Adrenal gland (tissue), 12 donors: Measurements from ENCODE around the gene HORMAD2. TPM values are rescaled to one million over a fixed set of nuclear protein-coding genes. Genes with fewer than 3 reads are reported as not detected.
"Not testable (repeated sequence)": the region's sequence is repeated elsewhere in the genome, so short reads cannot be mapped to it uniquely, and the experiment has no call there.

Experiments used
- DNase-seq, 7 donors: peaks; one replicate each; pipeline ENCODE4 v3.0.0-alpha.2; 2019 to 2020
- H3K27ac ChIP-seq, 5 donors: fragments of 200-600 bp; sonication (generic) in 4 of 5; 1 replicate in 3 of 5; 2 replicates in 2 of 5; pipeline versions ENCODE4 v1.5.1 to v1.8.0; 2016 to 2020; ENCODE audit warnings: mild to moderate bottlenecking in 1 of 5
- H3K27me3 ChIP-seq: fragments of 200-600 bp; 2 replicates; pipeline ENCODE4 v1.8.0; 2021
- H3K36me3 ChIP-seq, 2 donors: fragments of 200-600 bp; replicated peaks in 1 of 2; 1 replicate in 1 of 2; 2 replicates in 1 of 2; pipeline versions ENCODE4 v1.5.1 to v1.8.0; 2018 to 2022
- H3K4me1 ChIP-seq, 2 donors: fragments of 200-600 bp; replicated peaks in 1 of 2; 1 replicate in 1 of 2; 2 replicates in 1 of 2; pipeline versions ENCODE4 v1.5.1 to v1.8.0; 2018 to 2021
- H3K4me3 ChIP-seq, 4 donors: fragments of 200-600 bp; sonication (generic) in 3 of 4; one replicate each; pipeline ENCODE4 v1.5.1; 2016 to 2018
- H3K9me3 ChIP-seq, 3 donors: fragments of 200-600 bp; sonication (generic) in 1 of 3; replicated peaks in 1 of 3; 1 replicate in 2 of 3; 2 replicates in 1 of 3; pipeline versions ENCODE4 v1.5.1 to v1.8.0; 2016 to 2021
- CTCF ChIP-seq, 6 experiments: fragments of 450-650 bp in 4 of 6; fragments of 200-600 bp in 2 of 6; sonication (generic) in 1 of 6; IDR thresholded peaks; 1 replicate in 5 of 6; 2 replicates in 1 of 6; pipeline versions ENCODE4 v1.5.1 to v1.8.0; 2016 to 2021; ENCODE audit warnings: antibody characterized with exemption in 6 of 6, mild to moderate bottlenecking in 2 of 6, moderate library complexity in 1 of 6
- POLR2A ChIP-seq, 2 donors: fragments of 450-650 bp; IDR thresholded peaks; one replicate each; pipeline ENCODE4 v1.6.1; 2017; ENCODE audit warnings: antibody characterized with exemption in 2 of 2, mild to moderate bottlenecking in 2 of 2, moderate library complexity in 1 of 2
- WGBS, 4 donors: extraction: QIAGEN DNeasy Blood & Tissue Kit in 2 of 4; methylation state at CpG; one replicate each; pipeline versions ENCODE4 v1.1.5 to v1.1.7; 2013 to 2017; 5-methylcytosine and 5-hydroxymethylcytosine counted together
- intact Hi-C, 2 donors: fragments of 100-400 bp; cut with DNase I; formaldehyde crosslinking; loops; one replicate each; pipeline versions ENCODE4 v1.14.1 to v1.15.0; 2022 to 2023
- polyA plus RNA-seq, 3 donors: library from polyadenylated mRNA; stranded (reverse); fragments of 200-250 nt in 2 of 3; fragments of 350-450 nt in 1 of 3; fragmentation: Illumina TruSeq in 1 of 3; extraction: RNeasy Lipid Tissue Mini Kit (QIAGEN cat#74804) in 1 of 3; gene quantifications; one replicate each; pipeline ENCODE4 v1.2.3, GENCODE V29; 2013 to 2014
- total RNA-seq, 9 donors: library from RNA; depleted of rRNA in 4 of 9; stranded (reverse); fragments of >200 nt in 4 of 9; fragments of 120-200 nt in 1 of 9; fragmentation: NEBNext Ultra II Directional in 1 of 9; extraction: Animal tissue kit (Norgen Biotek cat#: 25700) in 1 of 9; gene quantifications; one replicate each; pipeline versions ENCODE4 v1.1.0 to v1.2.4, GENCODE V29; 2013 to 2023
- donor health status: healthy with polysubstance abuse.
- donor health status: Bipolar disorder and iron deficiency.
- donor health status: DM: yes; HTN: yes; CAD: no.
- donor health status: DM: no; HTN: no; CAD: no.
- donor health status: DM: no; HTN: no; CAD: no.
- donor health status: DM: yes; HTN: yes; CAD: no.

The HORMAD2 gene
- total and polyA plus RNA-seq, 12 donors: not detected

GRCh38 chr22:30196880-30197336 is 116.6 kb downstream of the HORMAD2 start:
- 53 to 78% (median 57%) methylated on average over 2 of the region's 2 CpGs for WGBS, 4 donors
- no peak for TF ChIP-seq CTCF (IDR thresholded peaks at IDR 0.05)
- TF ChIP-seq POLR2A (IDR thresholded peaks at IDR 0.05): no peak
- DNase-seq: no peak
- peak overlapping the region in 3 of 5 donors; percentile 31 to 81 (median 68) for H3K27ac ChIP-seq
- peaks cover 4 to 9% of the 10 kb centered on the region in 2 donors for H3K4me1 ChIP-seq
- no peaks in the 10 kb centered on the region for H3K36me3 ChIP-seq
- H3K4me3 ChIP-seq: no peak overlapping the region
- intact Hi-C loops: no loop called here
- no peaks in the 10 kb centered on the region for H3K27me3 ChIP-seq
- no peaks in the 10 kb centered on the region for H3K9me3 ChIP-seq

- DNase-seq: no peak
- intact Hi-C loops: no loop called here
- Histone ChIP-seq H3K4me1 (peaks cover 4 to 9% of the 10 kb centered on the region in 2 donors), H3K9me3 (no peaks in the 10 kb centered on the region), H3K27me3 (no peaks in the 10 kb centered on the region), H3K27ac (peak overlapping the region in 2 of 5 donors; percentile 21 to 68), H3K36me3 (no peaks in the 10 kb centered on the region), H3K4me3 (no peak overlapping the region)
- no peak for TF ChIP-seq POLR2A (IDR thresholded peaks at IDR 0.05)
- TF ChIP-seq CTCF (IDR thresholded peaks at IDR 0.05): no peak
Observed at GRCh38 chr22:30197389-30197788, 117.1 kb downstream of the HORMAD2 start.

GRCh38 chr22:30198152-30198825 is 118.0 kb downstream of the HORMAD2 start:
- H3K9me3 ChIP-seq: no peaks in the 10 kb centered on the region
- intact Hi-C loops: no loop called here
- H3K4me3 ChIP-seq: no peak overlapping the region
- no peaks in the 10 kb centered on the region for H3K36me3 ChIP-seq
- H3K4me1 ChIP-seq: peaks cover 4 to 9% of the 10 kb centered on the region in 2 donors
- 90 to 95% (median 93%) methylated on average over 5 of the region's 5 CpGs for WGBS, 4 donors
- TF ChIP-seq CTCF (IDR thresholded peaks at IDR 0.05): no peak
- no peak for TF ChIP-seq POLR2A (IDR thresholded peaks at IDR 0.05)
- no peak for DNase-seq
- no peak overlapping the region for H3K27ac ChIP-seq
- H3K27me3 ChIP-seq: no peaks in the 10 kb centered on the region

DNA sequence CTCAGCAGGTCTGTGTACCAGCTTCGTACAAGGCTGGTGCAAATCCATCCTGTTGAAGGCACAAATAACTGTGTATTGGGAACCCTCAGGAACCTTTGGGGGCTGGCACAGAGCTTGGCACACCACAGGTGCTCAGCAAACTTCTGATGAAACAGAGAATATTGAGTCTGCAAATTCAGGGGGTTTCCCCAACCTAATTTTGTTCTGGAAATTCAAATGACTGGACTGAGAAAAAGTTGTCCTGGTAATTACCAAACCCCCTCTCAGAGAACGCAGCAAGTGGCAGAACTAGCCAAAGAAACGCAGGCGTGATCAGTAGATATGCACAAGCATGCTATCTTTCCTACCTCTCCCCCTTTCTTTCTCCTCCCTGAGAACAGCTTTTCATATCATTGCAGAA is 118.7 kb downstream of the HORMAD2 start:
- TF ChIP-seq CTCF (IDR thresholded peaks at IDR 0.05): no peak
- WGBS, 4 donors: 87 to 94% (median 92%) methylated on average over 4 of the region's 4 CpGs
- intact Hi-C loops: no loop called here
- Histone ChIP-seq H3K4me1 (peaks cover 4 to 9% of the 10 kb centered on the region in 2 donors), H3K27me3 (no peaks in the 10 kb centered on the region), H3K9me3 (no peaks in the 10 kb centered on the region), H3K4me3 (no peak overlapping the region), H3K27ac (no peak overlapping the region), H3K36me3 (no peaks in the 10 kb centered on the region)
- no peak for DNase-seq

- H3K4me3 ChIP-seq, H3K9me3 ChIP-seq, DNase-seq, H3K4me1 ChIP-seq, H3K27me3 ChIP-seq, H3K27ac ChIP-seq, H3K36me3 ChIP-seq, intact Hi-C loops: not testable (repeated sequence)
- WGBS, 4 donors: 86 to 96% (median 88%) methylated on average over 3 to 10 of the region's 10 CpGs
Observed at GRCh38 chr22:30200905-30201304, 120.6 kb downstream of the HORMAD2 start.
